Fibroblast of villous mesenchyme (primary cell): ENCODE results near the gene DHRS7B. TPM values are rescaled to one million over a fixed set of nuclear protein-coding genes. Genes with fewer than 3 reads are reported as not detected.
"Not testable (repeated sequence)": the region's sequence is repeated elsewhere in the genome, so short reads cannot be mapped to it uniquely, and the experiment has no call there.

ENCODE experiments used
- DNase-seq: peaks from one replicate; pipeline ENCODE4 v3.0.0-alpha.2; 2010; ENCODE audit warnings: low read depth
- H3K4me3 ChIP-seq: 2 replicates; pipeline ENCODE4 v1.5.1; 2011; ENCODE audit warnings: low read depth, mild to moderate bottlenecking, low read length
- total RNA-seq: library from RNA; depleted of rRNA; stranded (reverse); fragments of >200 nt; gene quantifications from 2 replicates; pipeline ENCODE4 v1.2.3, GENCODE V29; 2012
- TF ChIP-seq, protein P1 (sequence below): IDR thresholded peaks from 2 replicates; pipeline ENCODE4 v1.5.1; 2012; ENCODE audit warnings: low read depth, mild to moderate bottlenecking, low read length; ENCODE audit not compliant: insufficient read depth

The DHRS7B gene
- total RNA-seq, 1 donor = 15.1 TPM

DNA sequence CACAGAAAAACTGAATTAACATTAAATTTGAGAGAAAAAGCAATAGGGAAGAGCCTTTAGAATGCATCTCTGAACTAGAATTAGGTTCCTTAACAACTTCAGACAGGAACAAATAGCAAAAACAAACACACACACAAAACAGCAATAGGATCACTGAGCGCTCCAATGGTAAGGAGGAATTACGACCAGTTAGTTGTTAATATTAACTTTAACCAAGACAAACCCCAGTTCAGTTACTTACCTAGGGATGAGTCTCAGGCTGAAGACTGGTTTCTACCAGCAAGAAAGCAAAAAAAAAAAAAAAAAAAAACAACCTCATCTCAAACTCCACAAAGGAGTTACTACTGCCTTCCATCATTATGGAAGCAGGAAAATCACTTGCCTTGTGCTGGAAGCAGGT lies 14.6 kb downstream of the DHRS7B start:
- TF ChIP-seq, protein P1, sequence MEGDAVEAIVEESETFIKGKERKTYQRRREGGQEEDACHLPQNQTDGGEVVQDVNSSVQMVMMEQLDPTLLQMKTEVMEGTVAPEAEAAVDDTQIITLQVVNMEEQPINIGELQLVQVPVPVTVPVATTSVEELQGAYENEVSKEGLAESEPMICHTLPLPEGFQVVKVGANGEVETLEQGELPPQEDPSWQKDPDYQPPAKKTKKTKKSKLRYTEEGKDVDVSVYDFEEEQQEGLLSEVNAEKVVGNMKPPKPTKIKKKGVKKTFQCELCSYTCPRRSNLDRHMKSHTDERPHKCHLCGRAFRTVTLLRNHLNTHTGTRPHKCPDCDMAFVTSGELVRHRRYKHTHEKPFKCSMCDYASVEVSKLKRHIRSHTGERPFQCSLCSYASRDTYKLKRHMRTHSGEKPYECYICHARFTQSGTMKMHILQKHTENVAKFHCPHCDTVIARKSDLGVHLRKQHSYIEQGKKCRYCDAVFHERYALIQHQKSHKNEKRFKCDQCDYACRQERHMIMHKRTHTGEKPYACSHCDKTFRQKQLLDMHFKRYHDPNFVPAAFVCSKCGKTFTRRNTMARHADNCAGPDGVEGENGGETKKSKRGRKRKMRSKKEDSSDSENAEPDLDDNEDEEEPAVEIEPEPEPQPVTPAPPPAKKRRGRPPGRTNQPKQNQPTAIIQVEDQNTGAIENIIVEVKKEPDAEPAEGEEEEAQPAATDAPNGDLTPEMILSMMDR = no peak
- no peak overlapping the region for H3K4me3 ChIP-seq
- no peak for DNase-seq

DNA sequence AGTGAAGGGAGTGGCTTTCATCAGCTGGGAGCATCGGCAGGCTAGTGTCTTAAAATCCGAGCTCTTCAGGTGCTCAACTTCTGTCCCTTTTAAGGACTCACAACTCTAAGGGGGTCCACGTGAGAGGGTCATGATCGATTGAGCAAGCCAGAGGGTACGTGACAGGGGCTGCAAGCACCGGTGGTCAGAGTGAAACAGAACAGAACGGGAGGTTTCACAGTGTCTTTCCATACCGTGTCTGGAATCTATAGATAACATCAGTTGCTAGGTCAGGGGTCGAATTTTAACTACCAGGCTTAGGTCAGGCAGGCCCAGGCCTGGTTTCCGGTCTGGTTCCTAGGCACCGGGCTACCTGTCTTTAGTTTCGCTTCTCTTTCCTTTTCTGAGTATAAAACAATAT lies 15.3 kb downstream of the DHRS7B start:
- not testable (repeated sequence) for H3K4me3 ChIP-seq, DNase-seq

DNA sequence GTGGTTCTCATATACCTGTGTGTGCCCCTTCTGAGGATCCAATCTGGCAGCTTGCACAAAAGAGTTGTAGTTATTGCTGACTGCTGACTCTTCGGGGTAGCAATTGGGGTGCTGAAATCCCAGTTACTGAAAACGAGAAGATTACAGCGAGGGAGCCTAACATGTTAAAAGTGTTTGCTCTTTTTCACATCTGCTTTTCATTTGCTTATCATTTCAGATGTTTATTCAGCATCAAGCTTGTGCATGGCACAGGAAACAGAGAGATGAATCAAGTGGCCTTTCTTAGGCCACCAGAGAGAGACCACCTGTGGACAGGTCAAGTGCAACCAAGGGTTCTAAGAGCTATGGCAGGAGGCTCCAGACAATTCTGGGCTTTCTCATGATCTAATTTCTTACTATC lies 16.9 kb downstream of the DHRS7B start:
- H3K4me3 ChIP-seq = no peak overlapping the region
- no peak for DNase-seq
- TF ChIP-seq, protein P1 = no peak

DNA sequence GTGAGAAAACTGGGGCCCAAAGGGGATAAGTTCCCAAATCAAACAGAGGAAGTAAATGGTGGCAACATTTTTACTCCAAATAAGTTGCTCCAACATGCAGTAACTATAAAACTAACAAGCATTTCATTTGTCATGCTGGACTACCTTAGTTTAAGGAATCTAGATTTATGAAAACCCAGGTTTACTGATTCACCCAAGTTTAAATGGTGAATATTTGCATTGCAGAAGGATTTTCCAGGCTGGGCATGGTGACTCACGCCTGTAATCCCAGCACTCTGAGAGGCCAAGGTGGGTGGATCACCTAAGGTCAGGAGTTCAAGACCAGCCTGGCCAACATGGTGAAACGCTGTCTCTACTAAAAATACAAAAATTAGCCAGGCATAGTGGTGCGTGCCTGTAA lies 17.5 kb downstream of the DHRS7B start:
- H3K4me3 ChIP-seq, DNase-seq: not testable (repeated sequence)

DNA sequence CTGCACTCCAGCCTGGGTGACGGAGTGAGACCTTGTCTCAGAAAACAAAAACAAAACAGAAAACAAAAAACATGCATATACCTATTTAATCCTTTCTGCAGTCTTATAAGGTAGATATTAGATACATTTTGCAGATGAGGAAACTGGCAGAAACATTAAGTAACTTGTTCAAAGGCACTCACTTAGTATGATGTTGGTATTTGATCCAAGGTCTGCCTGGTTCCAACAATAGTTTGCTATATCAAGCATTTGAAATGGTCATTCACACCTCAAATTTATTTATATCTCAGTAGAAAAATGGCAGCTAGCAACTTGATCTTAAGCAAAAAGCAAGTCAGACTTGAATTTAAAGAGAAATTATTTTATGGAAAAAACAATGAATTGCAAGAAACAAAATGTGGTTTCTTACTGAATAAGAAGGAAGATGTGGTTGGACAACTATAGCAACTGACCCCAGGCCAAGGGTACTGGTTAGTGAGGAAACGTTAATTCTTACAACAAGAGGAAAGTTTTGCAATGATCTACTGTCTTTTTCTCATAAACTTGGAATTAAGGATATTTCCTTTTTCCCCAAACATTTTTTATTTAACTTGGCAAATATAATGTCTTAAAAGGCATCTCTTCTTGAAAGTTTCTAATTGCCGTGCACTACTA lies 19.7 kb downstream of the DHRS7B start:
- H3K4me3 ChIP-seq = no peak overlapping the region
- TF ChIP-seq, protein P1 = no peak

DNA sequence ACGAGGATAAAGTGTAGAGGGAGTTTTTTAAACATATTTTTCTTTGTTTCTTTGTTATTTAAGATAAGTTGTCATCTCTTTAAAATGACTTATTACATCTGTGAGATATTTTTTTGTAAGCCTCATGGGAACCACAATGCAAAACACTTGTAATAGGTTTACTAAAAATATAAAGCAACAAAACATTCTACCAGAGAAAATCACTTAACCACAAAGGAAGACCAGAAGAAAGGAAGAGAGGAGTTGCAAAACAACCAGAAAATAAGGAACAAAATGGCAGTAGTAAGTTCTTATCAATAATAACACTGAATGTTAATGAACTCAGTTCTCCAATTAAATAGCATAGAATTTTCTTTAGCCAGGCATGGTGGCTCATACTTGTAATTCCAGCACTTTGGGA lies 22.9 kb downstream of the DHRS7B start:
- no peak overlapping the region for H3K4me3 ChIP-seq
- no peak for DNase-seq
- TF ChIP-seq, protein P1 = no peak

More for the DNA sequence above, 19.7 kb downstream of the DHRS7B start:
- DNase-seq = no peak

DNA sequence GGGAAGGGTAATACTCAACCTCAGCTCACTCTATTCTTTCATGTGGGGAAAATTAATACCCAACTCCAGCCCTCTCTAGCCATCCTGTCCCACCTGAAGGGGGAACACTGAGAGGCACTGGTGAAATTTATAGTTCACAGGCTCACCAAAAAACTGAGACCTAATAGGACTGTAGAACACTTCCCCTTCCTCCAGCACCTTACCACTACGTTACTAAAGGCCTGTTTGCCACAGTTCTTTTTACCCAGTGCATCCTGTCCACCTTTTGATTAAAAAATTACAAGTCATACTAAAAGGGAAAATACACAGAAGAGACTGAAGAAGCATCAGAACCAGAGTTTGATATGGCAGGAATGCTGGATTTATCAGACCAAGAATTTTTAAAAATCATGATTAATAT lies 26.0 kb downstream of the DHRS7B start:
- TF ChIP-seq, protein P1 = no peak
- H3K4me3 ChIP-seq = no peak overlapping the region
- no peak for DNase-seq

DNA sequence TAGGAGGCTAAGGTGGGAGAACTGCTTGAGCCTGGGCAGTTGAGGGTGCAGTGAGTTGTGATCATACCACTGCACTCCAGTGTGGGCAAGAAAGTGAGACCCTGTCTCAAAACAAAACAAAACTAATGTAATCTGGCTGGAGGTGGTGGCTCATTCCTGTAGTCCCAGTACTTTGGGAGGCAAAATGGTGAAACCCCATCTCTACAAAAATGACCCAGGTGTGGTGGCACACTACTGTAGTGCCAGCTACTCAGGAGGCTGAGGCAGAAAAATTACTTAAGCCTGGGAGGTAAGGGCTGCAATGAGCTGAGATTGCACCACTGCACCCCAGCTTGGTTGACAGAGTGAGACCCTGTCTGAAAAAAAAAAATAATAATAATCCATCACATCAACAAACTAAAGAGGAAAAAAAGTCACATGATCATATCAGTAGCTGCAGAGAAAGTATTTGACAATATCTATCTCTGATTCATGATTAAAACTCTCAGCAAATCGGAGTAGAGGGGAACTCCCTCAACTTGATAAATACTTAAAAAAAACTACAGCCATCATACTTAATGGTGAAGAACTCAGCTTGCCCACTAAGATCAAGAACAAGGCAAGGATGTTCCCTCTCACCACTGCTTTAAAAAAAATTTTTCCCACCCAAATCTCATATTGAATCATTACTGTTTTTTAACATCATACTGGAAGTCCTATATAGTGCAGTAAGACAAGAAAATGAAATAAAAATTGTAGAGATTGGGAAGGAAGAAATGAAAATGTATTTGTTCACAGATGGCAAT lies 31.0 kb downstream of the DHRS7B start:
- TF ChIP-seq, protein P1 = no peak
- no peak for DNase-seq
- no peak overlapping the region for H3K4me3 ChIP-seq
